ENCODE measurements around the gene ENG. TPM values are rescaled to one million over a fixed set of nuclear protein-coding genes. Genes with fewer than 3 reads are reported as not detected.

Gene ENG
- total RNA-seq, 1 experiment from 2014 or later: 29.9 TPM

- no TSS peak for BruUV-seq (replicated peaks)
- intact Hi-C loops (cut with micrococcal nuclease; ENCODE audit: unreplicated experiment): no loop called here
- CTCF ChIA-PET: interaction anchor here (2.6 kb wide), 1 partner anchor 16 kb away, joined by 7 read pairs; no protein-coding TSS in a partner anchor
- DNase-seq (ENCODE audit: low spot score): peak; percentile 40
- TF ChIP-seq EZH2 (IDR thresholded peaks at IDR 0.05; ENCODE audit: borderline replicate concordance, low read depth, low read length, poor library complexity, severe bottlenecking): no peak
- TF ChIP-seq CTCF (conservative IDR thresholded peaks at IDR 0.05; ENCODE audit: low read depth, low read length): no peak
- peaks cover 13% of the 10 kb centered on the region for H3K4me1 ChIP-seq (ENCODE audit: insufficient read depth, low read length, poor library complexity, severe bottlenecking)
- peak overlapping the region; percentile 79 for H3K27ac ChIP-seq (ENCODE audit: low read depth, low read length, poor library complexity, severe bottlenecking)
- POLR2A ChIA-PET (ENCODE audit: low non-redundant PET): no interaction called here
- H3K4me3 ChIP-seq (ENCODE audit: low read depth, low read length, poor library complexity, severe bottlenecking): peak overlapping the region; percentile 77
- H3K9me3 ChIP-seq (ENCODE audit: low read depth, low read length, poor library complexity, severe bottlenecking): peaks cover 7% of the 10 kb centered on the region
- H3K27me3 ChIP-seq (replicated peaks; ENCODE audit: insufficient read depth, low read depth, low read length, poor library complexity): no peaks in the 10 kb centered on the region
- no peaks in the 10 kb centered on the region for H3K36me3 ChIP-seq (ENCODE audit: insufficient read depth, low read length, poor library complexity, severe bottlenecking)
Measured at GRCh38 chr9:127853312-127854183, 910 bp downstream of the ENG start.

- TF ChIP-seq EZH2 (IDR thresholded peaks at IDR 0.05; ENCODE audit: borderline replicate concordance, low read depth, low read length, poor library complexity, severe bottlenecking) (no peak), CTCF (conservative IDR thresholded peaks at IDR 0.05; ENCODE audit: low read depth, low read length) (no peak)
- no TSS peak for BruUV-seq (replicated peaks)
- intact Hi-C loops (cut with micrococcal nuclease; ENCODE audit: unreplicated experiment): no loop called here
- DNase-seq (ENCODE audit: low spot score): no peak
- ChIA-PET POLR2A (ENCODE audit: low non-redundant PET) (no interaction called here), CTCF (interaction anchor here (2.6 kb wide), 1 partner anchor 16 kb away, joined by 7 read pairs; no protein-coding TSS in a partner anchor)
- Histone ChIP-seq H3K4me1 (ENCODE audit: insufficient read depth, low read length, poor library complexity, severe bottlenecking) (peaks cover 13% of the 10 kb centered on the region), H3K27ac (ENCODE audit: low read depth, low read length, poor library complexity, severe bottlenecking) (peak overlapping the region; percentile 79), H3K4me3 (ENCODE audit: low read depth, low read length, poor library complexity, severe bottlenecking) (peak overlapping the region; percentile 77), H3K36me3 (ENCODE audit: insufficient read depth, low read length, poor library complexity, severe bottlenecking) (no peaks in the 10 kb centered on the region), H3K27me3 (replicated peaks; ENCODE audit: insufficient read depth, low read depth, low read length, poor library complexity) (no peaks in the 10 kb centered on the region), H3K9me3 (ENCODE audit: low read depth, low read length, poor library complexity, severe bottlenecking) (peaks cover 7% of the 10 kb centered on the region)
Measured at GRCh38 chr9:127852829-127853228, 1.6 kb downstream of the ENG start.

- intact Hi-C loops (cut with micrococcal nuclease; ENCODE audit: unreplicated experiment): no loop called here
- Histone ChIP-seq H3K9me3 (ENCODE audit: low read depth, low read length, poor library complexity, severe bottlenecking) (peaks cover 7% of the 10 kb centered on the region), H3K4me3 (ENCODE audit: low read depth, low read length, poor library complexity, severe bottlenecking) (no peak overlapping the region), H3K27ac (ENCODE audit: low read depth, low read length, poor library complexity, severe bottlenecking) (no peak overlapping the region), H3K36me3 (ENCODE audit: insufficient read depth, low read length, poor library complexity, severe bottlenecking) (no peaks in the 10 kb centered on the region), H3K27me3 (replicated peaks; ENCODE audit: insufficient read depth, low read depth, low read length, poor library complexity) (no peaks in the 10 kb centered on the region), H3K4me1 (ENCODE audit: insufficient read depth, low read length, poor library complexity, severe bottlenecking) (peaks cover 13% of the 10 kb centered on the region)
- ChIA-PET POLR2A (ENCODE audit: low non-redundant PET) (interaction anchor here (0.7 kb wide), 1 partner anchor 389 kb away, joined by 4 read pairs; no protein-coding TSS in a partner anchor), CTCF (no interaction called here)
- no TSS peak for BruUV-seq (replicated peaks)
- TF ChIP-seq CTCF (conservative IDR thresholded peaks at IDR 0.05; ENCODE audit: low read depth, low read length): no peak
- TF ChIP-seq EZH2 (IDR thresholded peaks at IDR 0.05; ENCODE audit: borderline replicate concordance, low read depth, low read length, poor library complexity, severe bottlenecking): no peak
- DNase-seq (ENCODE audit: low spot score): no peak
Measured at GRCh38 chr9:127850286-127850830, 4.1 kb downstream of the ENG start.

Measured in A673 (cell line).